Diencephalon (tissue), 1 donor: Measurements from ENCODE around the gene USP2. TPM values are rescaled to one million over a fixed set of nuclear protein-coding genes. Genes with fewer than 3 reads are reported as not detected.

Experiments
- small RNA-seq: library from RNA; depleted of rRNA; stranded (forward); fragments of <200 nt; gene quantifications from one replicate; pipeline ENCODE3, GENCODE V24; 2014
- total RNA-seq: library from RNA; depleted of rRNA; stranded (reverse); fragments of >200 nt; gene quantifications from one replicate; pipeline ENCODE4 v1.2.3, GENCODE V29; 2014

USP2 gene, protein sequence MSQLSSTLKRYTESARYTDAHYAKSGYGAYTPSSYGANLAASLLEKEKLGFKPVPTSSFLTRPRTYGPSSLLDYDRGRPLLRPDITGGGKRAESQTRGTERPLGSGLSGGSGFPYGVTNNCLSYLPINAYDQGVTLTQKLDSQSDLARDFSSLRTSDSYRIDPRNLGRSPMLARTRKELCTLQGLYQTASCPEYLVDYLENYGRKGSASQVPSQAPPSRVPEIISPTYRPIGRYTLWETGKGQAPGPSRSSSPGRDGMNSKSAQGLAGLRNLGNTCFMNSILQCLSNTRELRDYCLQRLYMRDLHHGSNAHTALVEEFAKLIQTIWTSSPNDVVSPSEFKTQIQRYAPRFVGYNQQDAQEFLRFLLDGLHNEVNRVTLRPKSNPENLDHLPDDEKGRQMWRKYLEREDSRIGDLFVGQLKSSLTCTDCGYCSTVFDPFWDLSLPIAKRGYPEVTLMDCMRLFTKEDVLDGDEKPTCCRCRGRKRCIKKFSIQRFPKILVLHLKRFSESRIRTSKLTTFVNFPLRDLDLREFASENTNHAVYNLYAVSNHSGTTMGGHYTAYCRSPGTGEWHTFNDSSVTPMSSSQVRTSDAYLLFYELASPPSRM
- total RNA-seq: 2.5 TPM

DNA sequence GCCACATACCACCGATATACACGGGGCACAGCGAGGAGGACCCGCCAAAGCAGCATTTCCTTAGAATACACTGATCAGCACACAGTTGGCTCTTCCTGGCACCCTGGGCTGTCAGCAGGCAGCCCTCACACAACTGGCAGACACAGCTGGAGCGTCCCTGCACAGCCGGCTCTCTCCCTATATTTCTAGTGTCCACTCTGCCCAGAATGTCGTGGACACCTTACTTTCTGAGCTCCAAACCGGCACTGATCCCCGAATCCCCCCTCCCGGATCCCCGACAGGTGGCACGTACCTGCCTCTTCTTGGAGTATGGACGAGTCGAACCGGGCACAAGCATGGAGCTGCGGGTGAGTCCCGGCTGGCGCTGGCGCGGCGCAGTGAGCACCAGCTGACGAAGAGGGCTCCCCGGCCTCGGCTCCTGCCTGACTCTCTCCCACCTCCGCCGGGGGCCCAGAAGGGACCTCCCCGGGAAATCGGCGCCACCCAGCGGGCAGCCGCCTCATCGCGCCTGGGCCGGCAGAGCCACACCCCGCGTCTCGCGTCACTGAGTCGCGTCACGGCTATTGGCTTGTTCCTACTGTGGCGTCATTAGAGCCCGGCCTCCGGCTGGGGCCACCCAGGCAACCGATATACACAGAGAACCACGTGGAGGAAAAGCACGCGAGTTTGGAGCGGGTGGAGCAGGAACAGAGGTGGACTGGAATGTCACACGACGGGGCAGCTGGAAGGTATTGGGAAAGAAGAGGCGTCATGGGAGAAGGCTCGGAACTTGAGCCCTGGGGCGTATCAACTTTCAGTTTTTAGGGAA lies at the start of gene USP2:
USP2 (minus strand) TSS at position 510 of the 808 bp plus-strand sequence. CDS start 8,210 bp downstream, outside the sequence.

DNA sequence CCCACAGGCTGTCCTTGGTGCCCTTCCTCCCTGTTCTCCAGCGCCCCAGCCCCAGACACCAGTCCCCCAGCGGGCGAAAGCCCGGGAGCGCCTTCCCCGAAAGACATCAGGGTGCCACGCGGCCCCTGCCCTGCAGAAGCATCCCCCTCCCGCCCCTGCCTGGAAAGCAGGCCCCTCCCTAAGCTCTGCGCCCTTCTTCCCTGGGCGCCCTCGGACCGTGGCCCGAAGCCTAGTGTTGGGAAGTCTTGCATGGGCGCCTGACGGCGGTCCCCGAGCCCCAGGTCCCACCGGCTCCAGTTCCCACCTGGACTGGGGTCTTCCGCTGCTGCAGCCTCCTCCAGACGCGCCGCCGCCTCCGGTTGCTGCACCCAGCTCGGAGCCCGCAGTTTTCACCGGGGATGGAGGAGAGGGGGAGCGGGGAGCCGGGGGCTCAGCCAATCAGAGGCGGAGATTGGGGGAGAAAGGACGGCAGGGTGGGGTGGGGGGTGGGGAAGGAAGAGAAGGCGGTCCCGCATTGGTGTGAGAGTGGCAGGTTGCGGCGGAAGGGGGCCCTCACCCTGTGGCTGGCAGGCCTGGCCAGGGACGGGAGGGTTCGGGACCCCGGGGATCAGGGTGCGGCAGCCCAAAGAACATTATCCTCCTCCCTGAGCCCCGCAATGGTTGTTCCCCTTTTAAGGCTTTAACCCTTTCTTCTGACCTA lies 41.5 kb upstream of the USP2 start, which contains the start of gene THY1:
THY1 (minus strand) TSS at position 364 of the 700 bp plus-strand sequence. CDS start 2,267 bp downstream, outside the sequence.

DNA sequence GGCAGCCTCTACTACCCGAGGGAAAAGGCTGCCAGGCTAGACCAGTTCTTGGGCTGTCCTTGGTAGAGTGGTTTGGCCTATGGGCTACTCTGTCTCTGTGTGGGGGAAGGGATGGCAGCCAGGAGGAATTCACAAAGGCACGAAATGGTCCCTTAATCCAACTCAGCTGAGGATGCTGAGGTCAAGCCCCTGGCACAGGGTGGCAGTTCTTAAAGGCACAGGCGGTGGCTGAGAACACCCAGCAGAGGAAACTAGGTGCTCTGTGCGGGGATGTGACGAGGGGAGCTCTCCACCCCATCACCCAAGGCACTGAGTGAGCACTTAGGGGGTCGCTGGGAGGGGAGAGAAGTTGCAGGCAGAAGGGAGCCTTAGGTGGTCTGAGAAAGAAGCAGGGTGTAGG lies 34.9 kb downstream of the USP2 start, which contains the start of gene MFRP:
MFRP (minus strand) TSS at position 101 of the 400 bp plus-strand sequence. CDS start 192 bp downstream, outside the sequence.

DNA sequence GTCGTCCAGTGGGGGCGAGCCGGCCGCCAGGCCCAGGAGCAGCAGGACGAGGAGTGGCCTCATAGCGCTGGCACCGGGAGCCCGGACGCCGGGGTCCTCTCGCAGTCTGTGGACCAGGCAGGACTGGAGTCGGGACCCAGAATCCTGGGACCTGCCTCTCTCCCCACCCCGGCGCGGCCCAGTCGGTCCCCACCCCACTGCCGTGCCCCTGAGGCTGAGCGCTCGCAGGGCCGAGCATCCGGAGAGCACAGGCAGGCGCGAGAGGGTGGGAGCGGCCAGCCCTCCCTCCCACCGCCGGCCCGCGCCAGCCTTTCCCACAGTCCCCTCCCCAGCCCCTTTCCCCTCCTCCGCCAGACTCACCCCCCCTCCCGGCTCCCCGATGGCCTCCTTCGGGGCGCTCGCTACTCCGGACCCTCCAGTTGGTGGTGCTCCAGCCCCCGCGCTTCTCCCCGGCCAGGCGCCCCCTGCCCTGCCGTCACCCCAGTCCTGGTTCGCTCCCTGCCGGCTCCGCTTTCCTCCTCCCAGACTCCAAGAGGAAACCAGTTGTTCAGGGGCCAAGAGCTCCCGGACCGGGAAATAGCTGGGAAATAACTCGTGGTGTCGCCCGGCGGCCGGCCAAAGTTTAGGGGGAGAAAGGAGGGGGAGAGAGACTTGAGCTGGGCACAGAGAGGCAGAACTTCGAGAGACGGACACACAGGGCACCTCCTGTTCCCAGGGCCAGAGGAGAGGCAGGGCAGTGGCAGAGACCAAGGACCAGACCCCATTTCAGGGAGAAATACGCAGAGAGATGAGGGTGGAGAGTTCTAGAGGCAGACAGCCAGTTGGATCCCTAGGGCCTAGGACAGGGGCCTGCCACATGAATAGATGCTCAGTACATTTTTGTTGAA lies 40.9 kb downstream of the USP2 start, which contains the start of gene C1QTNF5:
C1QTNF5 (minus strand) TSS at position 549 of the 887 bp plus-strand sequence; CDS start at position 63, 486 bp downstream.

DNA sequence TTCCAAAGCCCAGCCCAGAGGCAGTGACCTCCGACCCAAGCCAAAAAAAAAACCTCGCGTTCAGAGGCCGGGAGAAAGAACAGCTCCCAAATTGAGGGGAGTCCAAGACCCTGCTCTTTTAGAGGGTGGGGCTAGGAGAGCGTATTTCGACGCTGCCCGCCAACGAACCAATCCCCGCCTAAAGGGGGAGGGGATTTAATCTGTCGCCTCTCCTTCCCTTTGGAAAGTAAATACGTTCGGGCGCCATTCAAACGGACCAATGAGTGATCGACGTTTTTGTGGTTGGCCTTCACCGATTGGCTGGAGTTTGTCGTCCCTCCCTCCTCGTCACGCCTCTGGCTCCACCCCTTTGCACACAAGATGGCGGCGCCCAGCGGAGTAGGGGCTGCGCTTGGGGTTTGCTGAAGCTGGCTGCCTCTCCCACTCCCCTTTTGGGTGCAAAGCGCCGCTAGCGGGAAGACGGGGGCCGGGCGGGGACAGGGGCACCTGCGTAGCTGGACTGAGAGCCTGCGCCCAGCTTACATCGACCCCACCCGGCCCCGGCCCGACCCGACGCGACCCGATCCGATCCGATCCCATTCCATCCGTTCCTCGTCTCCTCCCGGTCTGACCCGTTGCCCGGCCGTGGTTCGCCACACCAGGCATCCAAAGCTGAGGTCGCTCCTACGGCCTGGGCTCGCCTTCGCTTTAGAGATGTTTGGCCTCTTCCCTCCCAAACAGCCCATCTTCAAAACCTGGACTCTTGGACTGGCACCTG lies 47.1 kb downstream of the USP2 start, which contains the start of gene RNF26:
RNF26 (plus strand) TSS at position 354 of the 757 bp plus-strand sequence. CDS start 596 bp downstream, outside the sequence.

DNA sequence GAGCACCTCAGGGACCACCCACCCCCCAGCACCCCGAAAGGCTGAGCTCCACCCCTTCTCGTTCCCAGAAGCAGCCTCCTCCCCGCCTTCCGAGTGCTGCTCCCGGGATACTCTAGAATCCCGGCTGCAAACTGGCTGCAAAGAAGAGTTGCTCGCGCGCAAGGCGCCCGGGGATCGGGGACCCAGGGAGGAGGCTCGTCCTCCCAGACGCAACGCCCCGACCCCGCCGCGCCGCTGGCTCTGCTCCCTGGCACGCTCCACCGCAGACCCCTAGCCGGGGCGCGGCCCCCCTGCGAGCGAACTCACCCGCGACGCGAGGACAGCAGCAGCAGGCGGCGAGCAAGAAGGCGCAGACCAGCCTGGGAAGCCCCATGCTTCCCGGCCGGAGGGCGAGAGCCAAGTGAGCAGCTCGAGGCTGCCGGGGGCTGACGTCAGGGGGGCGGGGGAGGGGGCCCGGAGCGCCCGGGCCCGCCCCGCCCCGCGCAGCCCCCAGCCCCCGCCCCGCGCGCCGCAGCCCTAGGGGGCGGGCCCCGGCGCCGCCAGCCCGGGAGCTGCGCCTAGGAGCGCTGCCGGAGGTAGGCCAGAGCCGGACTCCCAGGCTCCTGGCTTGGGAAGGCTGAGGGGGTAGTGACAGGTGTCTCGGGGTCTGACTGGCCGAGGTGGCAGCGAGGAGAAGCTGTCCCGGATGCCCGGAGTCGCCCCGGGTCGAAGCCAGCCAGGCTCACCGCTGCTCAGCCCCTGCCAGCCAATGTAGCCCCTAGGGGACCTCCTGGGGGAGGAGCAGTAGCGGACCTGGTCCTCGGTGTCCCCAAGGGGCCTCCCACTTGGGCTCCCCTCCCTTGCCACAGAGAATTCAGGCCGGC lies 64.5 kb downstream of the USP2 start, which contains the start of gene MCAM:
MCAM (minus strand) TSS at position 402 of the 863 bp plus-strand sequence; CDS start at position 373, 29 bp downstream.

Small RNA genes within 50 kb of the gene (small RNA-seq; reads per million reads assigned to genes)
- gene AP003396.4 (not detected), gene RF01225 (not detected)

Other genes starting within 250 kb of the USP2 start
- 9.0 TPM for gene ABCG4, start 232.6 kb downstream of the USP2 start, total RNA-seq
- gene NLRX1, start 213.0 kb downstream of the USP2 start, total RNA-seq: 5.5 TPM
- gene NHERF4, start 196.2 kb downstream of the USP2 start, total RNA-seq: not detected
- 24.7 TPM for gene CBL, start 175.4 kb downstream of the USP2 start, total RNA-seq
- 21.0 TPM for gene MCAM, start 64.6 kb downstream of the USP2 start, total RNA-seq
- gene RNF26, start 47.2 kb downstream of the USP2 start, total RNA-seq: 3.7 TPM
- 6.0 TPM for gene C1QTNF5, start 40.8 kb downstream of the USP2 start, total RNA-seq
- gene MFRP, start 35.0 kb downstream of the USP2 start, total RNA-seq: 0.23 TPM
- 60.9 TPM for gene THY1, start 41.5 kb upstream of the USP2 start, total RNA-seq